ENCODE measurements around the gene EFNA1.

Gene EFNA1

GRCh38 chr1:155175281-155175926 is 47.7 kb downstream of the EFNA1 start:
- no peak for ATAC-seq (ENCODE audit: insufficient read depth, low read depth)
- Histone ChIP-seq H3K79me2 (ENCODE audit: insufficient read depth, low read length) (peaks cover 19% of the 10 kb centered on the region), H3K4me3 (ENCODE audit: low read depth in 1 of 2, low read length in 2 of 2) (no peak overlapping the region), H4K20me1 (ENCODE audit: insufficient read depth, low read length) (no peaks in the 10 kb centered on the region), H2AFZ (ENCODE audit: low read depth, low read length) (no peak overlapping the region), H3K4me1 (ENCODE audit: insufficient read depth, low read length) (peaks cover 52% of the 10 kb centered on the region), H3K4me2 (ENCODE audit: insufficient read depth, low read length) (peak overlapping the region; percentile 81; the same call in 1 of the 2 replicates), H3K9ac (ENCODE audit: low read depth, low read length) (no peak overlapping the region), H3K27ac (ENCODE audit: low read length) (no peak overlapping the region), H3K27me3 (ENCODE audit: insufficient read depth, low read length, poor library complexity) (no peaks in the 10 kb centered on the region), H3K9me3 (ENCODE audit: insufficient read depth, low read length, severe bottlenecking) (no peaks in the 10 kb centered on the region), H3K36me3 (ENCODE audit: insufficient read depth, low read length) (peaks cover 18% of the 10 kb centered on the region)
- TF ChIP-seq CTCF (IDR thresholded peaks at IDR 0.05; ENCODE audit: borderline replicate concordance, extremely low read depth, low read length, poor library complexity, severe bottlenecking) (no peak), EZH2 (IDR thresholded peaks at IDR 0.05; ENCODE audit: borderline replicate concordance, low read depth, low read length, severe bottlenecking) (no peak)
- DNase-seq: no peak

DNA sequence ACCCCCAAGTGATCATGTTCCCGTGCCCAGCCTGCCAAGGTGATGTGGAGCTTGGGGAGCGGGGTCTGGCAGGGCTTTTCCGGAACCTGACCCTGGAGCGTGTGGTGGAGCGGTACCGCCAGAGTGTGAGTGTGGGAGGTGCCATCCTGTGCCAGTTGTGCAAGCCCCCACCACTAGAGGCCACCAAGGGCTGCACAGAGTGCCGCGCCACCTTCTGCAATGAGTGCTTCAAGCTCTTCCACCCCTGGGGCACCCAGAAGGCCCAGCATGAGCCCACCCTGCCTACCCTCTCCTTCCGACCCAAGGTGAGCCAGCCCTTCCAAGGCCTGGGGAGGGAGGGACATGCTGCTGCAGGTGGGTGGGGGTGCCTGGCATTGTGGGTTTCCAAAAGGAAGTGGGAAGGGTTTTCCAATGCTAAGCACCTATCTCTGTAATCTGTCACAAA is 48.3 kb downstream of the EFNA1 start:
- Histone ChIP-seq H3K36me3 (ENCODE audit: insufficient read depth, low read length) (peaks cover 14% of the 10 kb centered on the region), H3K79me2 (ENCODE audit: insufficient read depth, low read length) (peaks cover 19% of the 10 kb centered on the region), H3K4me1 (ENCODE audit: insufficient read depth, low read length) (peaks cover 52% of the 10 kb centered on the region), H3K4me2 (ENCODE audit: insufficient read depth, low read length) (no peak overlapping the region), H3K4me3 (ENCODE audit: low read depth in 1 of 2, low read length in 2 of 2) (no peak overlapping the region), H2AFZ (ENCODE audit: low read depth, low read length) (no peak overlapping the region), H3K27ac (ENCODE audit: low read length) (no peak overlapping the region), H3K9ac (ENCODE audit: low read depth, low read length) (no peak overlapping the region), H3K27me3 (ENCODE audit: insufficient read depth, low read length, poor library complexity) (no peaks in the 10 kb centered on the region), H4K20me1 (ENCODE audit: insufficient read depth, low read length) (no peaks in the 10 kb centered on the region), H3K9me3 (ENCODE audit: insufficient read depth, low read length, severe bottlenecking) (no peaks in the 10 kb centered on the region)
- DNase-seq (peak; percentile 37), ATAC-seq (ENCODE audit: insufficient read depth, low read depth) (no peak)
- TF ChIP-seq EZH2 (IDR thresholded peaks at IDR 0.05; ENCODE audit: borderline replicate concordance, low read depth, low read length, severe bottlenecking) (no peak), CTCF (IDR thresholded peaks at IDR 0.05; ENCODE audit: borderline replicate concordance, extremely low read depth, low read length, poor library complexity, severe bottlenecking) (no peak)

DNA sequence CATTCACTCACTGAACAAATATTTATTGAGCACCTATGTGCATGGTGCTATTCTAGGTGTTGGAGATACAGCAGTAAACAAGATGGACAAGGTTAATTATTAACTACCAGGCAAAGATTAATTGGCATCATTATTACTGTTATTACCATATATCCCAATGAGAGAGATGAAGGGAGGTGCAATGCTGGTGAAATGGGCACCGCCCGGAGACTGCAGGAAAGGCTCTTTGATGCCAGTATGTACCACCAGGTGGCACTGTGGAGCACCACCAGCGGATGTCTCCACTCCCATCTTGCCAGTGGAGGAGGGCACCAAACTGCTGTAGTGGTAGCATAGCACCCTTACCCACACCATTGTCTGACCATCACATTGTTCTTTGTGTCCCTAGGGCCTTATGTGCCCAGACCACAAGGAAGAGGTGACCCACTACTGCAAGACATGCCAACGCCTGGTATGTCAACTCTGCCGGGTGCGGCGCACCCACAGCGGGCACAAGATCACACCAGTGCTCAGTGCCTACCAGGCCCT is 48.9 kb downstream of the EFNA1 start:
- Histone ChIP-seq H3K27ac (ENCODE audit: low read length) (peak overlapping the region; percentile 70), H3K4me1 (ENCODE audit: insufficient read depth, low read length) (peaks cover 45% of the 10 kb centered on the region), H3K79me2 (ENCODE audit: insufficient read depth, low read length) (peaks cover 15% of the 10 kb centered on the region), H3K36me3 (ENCODE audit: insufficient read depth, low read length) (peaks cover 12% of the 10 kb centered on the region; the same call in 1 of the 2 replicates), H4K20me1 (ENCODE audit: insufficient read depth, low read length) (no peaks in the 10 kb centered on the region), H3K4me3 (ENCODE audit: low read depth in 1 of 2, low read length in 2 of 2) (peak overlapping the region in 1 of 2 experiments; percentile 24; a peak in 2 of 4 replicates), H3K4me2 (ENCODE audit: insufficient read depth, low read length) (peak overlapping the region; percentile 49), H3K9me3 (ENCODE audit: insufficient read depth, low read length, severe bottlenecking) (no peaks in the 10 kb centered on the region), H3K9ac (ENCODE audit: low read depth, low read length) (peak overlapping the region; percentile 19; the same call in 1 of the 2 replicates), H3K27me3 (ENCODE audit: insufficient read depth, low read length, poor library complexity) (no peaks in the 10 kb centered on the region), H2AFZ (ENCODE audit: low read depth, low read length) (peak overlapping the region; percentile 73)
- DNase-seq: peak; percentile 89
- peak; percentile 69 for ATAC-seq (ENCODE audit: insufficient read depth, low read depth)
- TF ChIP-seq EZH2 (IDR thresholded peaks at IDR 0.05; ENCODE audit: borderline replicate concordance, low read depth, low read length, severe bottlenecking) (no peak), CTCF (IDR thresholded peaks at IDR 0.05; ENCODE audit: borderline replicate concordance, extremely low read depth, low read length, poor library complexity, severe bottlenecking) (peak; percentile 98)

Measured in DND-41 (cell line).